Upper lobe of left lung (tissue), 6 donors: ENCODE results near the gene DEFB132. TPM values are rescaled to one million over a fixed set of nuclear protein-coding genes. Genes with fewer than 3 reads are reported as not detected.
"Not testable (repeated sequence)": the region's sequence is repeated elsewhere in the genome, so short reads cannot be mapped to it uniquely, and the experiment has no call there.

ENCODE experiments used
- ATAC-seq, 2 donors: fragments of 200-7000 bp; cut with Tn5 transposase; one replicate each; pipeline ENCODE4 v1.9.1; 2022; ENCODE audit warnings: mild to moderate bottlenecking in 2 of 2, moderate library complexity in 2 of 2; ENCODE audit not compliant: low FRiP score in 2 of 2
- DNase-seq, 2 donors: peaks; one replicate each; pipeline ENCODE4 v3.0.0-alpha.2; 2019 to 2020
- H3K27ac ChIP-seq, 4 donors: fragments of 200-600 bp; sonication (generic); one replicate each; pipeline ENCODE4 v1.5.1; 2016 to 2019
- H3K27me3 ChIP-seq, 4 donors: fragments of 200-600 bp; sonication (generic); one replicate each; pipeline ENCODE4 v1.5.1; 2017 to 2019
- H3K36me3 ChIP-seq, 4 donors: fragments of 200-600 bp; sonication (generic); one replicate each; pipeline ENCODE4 v1.5.1; 2016 to 2019
- H3K4me1 ChIP-seq, 4 donors: fragments of 200-600 bp; sonication (generic); one replicate each; pipeline ENCODE4 v1.5.1; 2018 to 2019
- H3K4me3 ChIP-seq, 4 donors: fragments of 200-600 bp; sonication (generic); one replicate each; pipeline ENCODE4 v1.5.1; 2017 to 2019; ENCODE audit warnings: mild to moderate bottlenecking in 2 of 4, moderate library complexity in 1 of 4
- H3K9me3 ChIP-seq, 4 donors: fragments of 200-600 bp; sonication (generic); one replicate each; pipeline ENCODE4 v1.5.1; 2018 to 2019
- CTCF ChIP-seq, 6 experiments: fragments of 450-650 bp in 4 of 6; fragments of 200-600 bp in 2 of 6; sonication (generic) in 2 of 6; IDR thresholded peaks; one replicate each; pipeline ENCODE4 v1.5.1; 2016 to 2019; ENCODE audit warnings: antibody characterized with exemption in 6 of 6
- EP300 ChIP-seq, 4 donors: sonication (generic); formaldehyde crosslinking; IDR thresholded peaks; one replicate each; pipeline ENCODE4 v1.5.1; 2017; ENCODE audit warnings: antibody characterized with exemption in 4 of 4, control low read depth in 2 of 4
- POLR2A ChIP-seq, 4 donors: fragments of 450-650 bp; IDR thresholded peaks; one replicate each; pipeline ENCODE4 v1.5.1; 2016 to 2017; ENCODE audit warnings: antibody characterized with exemption in 4 of 4, mild to moderate bottlenecking in 2 of 4
- POLR2AphosphoS5 ChIP-seq, 2 donors: sonication (generic); formaldehyde crosslinking; IDR thresholded peaks; one replicate each; pipeline ENCODE4 v1.5.1; 2017; ENCODE audit warnings: antibody characterized with exemption in 2 of 2
- WGBS, 2 donors: methylation state at CpG; one replicate each; pipeline ENCODE4 v1.1.5; 2017 to 2018; 5-methylcytosine and 5-hydroxymethylcytosine counted together
- total RNA-seq, 6 donors: library from RNA; depleted of rRNA in 4 of 6; stranded (reverse); fragments of >200 nt in 4 of 6; gene quantifications; one replicate each; pipeline versions ENCODE4 v1.1.0 to v1.2.1, GENCODE V29; 2016 to 2021
- donor health status: DM: no; HTN: no; CAD: no; lungs with moderate emphysema.
- donor health status: DM: no; HTN: yes; CAD: no; lungs with severe emphysema.

The DEFB132 gene
- total RNA-seq, 6 donors from 2014 or later = not detected

GRCh38 chr20:215796-216195 is 41.7 kb upstream of the DEFB132 start:
- TF ChIP-seq POLR2AphosphoS5 (IDR thresholded peaks at IDR 0.05) (no peak), EP300 (IDR thresholded peaks at IDR 0.05) (no peak), POLR2A (IDR thresholded peaks at IDR 0.05) (no peak), CTCF (IDR thresholded peaks at IDR 0.05) (no peak)
- H3K4me1 ChIP-seq = no peaks in the 10 kb centered on the region
- DNase-seq = no peak
- no peak for ATAC-seq
- no peaks in the 10 kb centered on the region for H3K27me3 ChIP-seq
- H3K27ac ChIP-seq = no peak overlapping the region
- 67 to 100% methylated on average over 1 of the region's 1 CpG for WGBS, 2 donors
- H3K9me3 ChIP-seq = no peaks in the 10 kb centered on the region
- no peaks in the 10 kb centered on the region for H3K36me3 ChIP-seq
- no peak overlapping the region for H3K4me3 ChIP-seq

GRCh38 chr20:217266-217665 is 40.3 kb upstream of the DEFB132 start:
- TF ChIP-seq EP300 (IDR thresholded peaks at IDR 0.05) (no peak), POLR2A (IDR thresholded peaks at IDR 0.05) (no peak), CTCF (IDR thresholded peaks at IDR 0.05) (no peak), POLR2AphosphoS5 (IDR thresholded peaks at IDR 0.05) (no peak)
- Histone ChIP-seq H3K27ac (no peak overlapping the region), H3K36me3 (no peaks in the 10 kb centered on the region), H3K4me3 (no peak overlapping the region), H3K4me1 (no peaks in the 10 kb centered on the region), H3K27me3 (no peaks in the 10 kb centered on the region), H3K9me3 (no peaks in the 10 kb centered on the region)
- no peak for DNase-seq
- 50 to 65% methylated on average over 1 of the region's 1 CpG for WGBS, 2 donors
- ATAC-seq = no peak

GRCh38 chr20:219290-220115 is 38.0 kb upstream of the DEFB132 start:
- Histone ChIP-seq H3K9me3 (no peaks in the 10 kb centered on the region), H3K4me3 (no peak overlapping the region), H3K4me1 (no peaks in the 10 kb centered on the region), H3K27ac (no peak overlapping the region), H3K36me3 (no peaks in the 10 kb centered on the region), H3K27me3 (peaks cover 0 to 1% (median 0%) of the 10 kb centered on the region in 4 donors)
- WGBS, 2 donors = 0 to 15% methylated on average over 1 of the region's 1 CpG
- DNase-seq (no peak), ATAC-seq (peak in 1 of 2 donors; percentile 63)
- TF ChIP-seq POLR2AphosphoS5 (IDR thresholded peaks at IDR 0.05) (no peak), CTCF (IDR thresholded peaks at IDR 0.05) (peak in 2 of 6 experiments; percentile 23 to 33)

GRCh38 chr20:221258-221830 is 36.2 kb upstream of the DEFB132 start:
- ATAC-seq (no peak), DNase-seq (no peak)
- peaks cover 0 to 1% (median 0%) of the 10 kb centered on the region in 4 donors for H3K27me3 ChIP-seq
- WGBS, 2 donors = 33 to 36% methylated on average over 1 of the region's 1 CpG
- no peak overlapping the region for H3K27ac ChIP-seq
- H3K4me1 ChIP-seq = no peaks in the 10 kb centered on the region
- no peak for TF ChIP-seq POLR2AphosphoS5 (IDR thresholded peaks at IDR 0.05)
- no peak for TF ChIP-seq CTCF (IDR thresholded peaks at IDR 0.05)
- no peak for TF ChIP-seq POLR2A (IDR thresholded peaks at IDR 0.05)
- no peak for TF ChIP-seq EP300 (IDR thresholded peaks at IDR 0.05)
- no peak overlapping the region for H3K4me3 ChIP-seq
- H3K9me3 ChIP-seq = no peaks in the 10 kb centered on the region
- H3K36me3 ChIP-seq = no peaks in the 10 kb centered on the region

- H3K9me3 ChIP-seq, H3K4me3 ChIP-seq, H3K27me3 ChIP-seq, H3K36me3 ChIP-seq, H3K4me1 ChIP-seq, DNase-seq, ATAC-seq, H3K27ac ChIP-seq: not testable (repeated sequence)
- 80 to 85% methylated on average over 3 of the region's 3 CpGs for WGBS, 2 donors
Observed at GRCh38 chr20:225879-226278, 31.6 kb upstream of the DEFB132 start.
